Upper lobe of left lung (tissue), 4 donors: ENCODE measurements around the gene ALG1.

ENCODE experiments used
- POLR2A ChIP-seq, 4 donors: fragments of 450-650 bp; IDR thresholded peaks; one replicate each; pipeline ENCODE4 v1.5.1; 2016 to 2017; ENCODE audit warnings: antibody characterized with exemption in 4 of 4, mild to moderate bottlenecking in 2 of 4
- POLR2AphosphoS5 ChIP-seq, 2 donors: sonication (generic); formaldehyde crosslinking; IDR thresholded peaks; one replicate each; pipeline ENCODE4 v1.5.1; 2017; ENCODE audit warnings: antibody characterized with exemption in 2 of 2
- TF ChIP-seq, protein P1 (sequence below), 6 experiments: fragments of 450-650 bp in 4 of 6; fragments of 200-600 bp in 2 of 6; sonication (generic) in 2 of 6; IDR thresholded peaks; one replicate each; pipeline ENCODE4 v1.5.1; 2016 to 2019; ENCODE audit warnings: antibody characterized with exemption in 6 of 6

DNA sequence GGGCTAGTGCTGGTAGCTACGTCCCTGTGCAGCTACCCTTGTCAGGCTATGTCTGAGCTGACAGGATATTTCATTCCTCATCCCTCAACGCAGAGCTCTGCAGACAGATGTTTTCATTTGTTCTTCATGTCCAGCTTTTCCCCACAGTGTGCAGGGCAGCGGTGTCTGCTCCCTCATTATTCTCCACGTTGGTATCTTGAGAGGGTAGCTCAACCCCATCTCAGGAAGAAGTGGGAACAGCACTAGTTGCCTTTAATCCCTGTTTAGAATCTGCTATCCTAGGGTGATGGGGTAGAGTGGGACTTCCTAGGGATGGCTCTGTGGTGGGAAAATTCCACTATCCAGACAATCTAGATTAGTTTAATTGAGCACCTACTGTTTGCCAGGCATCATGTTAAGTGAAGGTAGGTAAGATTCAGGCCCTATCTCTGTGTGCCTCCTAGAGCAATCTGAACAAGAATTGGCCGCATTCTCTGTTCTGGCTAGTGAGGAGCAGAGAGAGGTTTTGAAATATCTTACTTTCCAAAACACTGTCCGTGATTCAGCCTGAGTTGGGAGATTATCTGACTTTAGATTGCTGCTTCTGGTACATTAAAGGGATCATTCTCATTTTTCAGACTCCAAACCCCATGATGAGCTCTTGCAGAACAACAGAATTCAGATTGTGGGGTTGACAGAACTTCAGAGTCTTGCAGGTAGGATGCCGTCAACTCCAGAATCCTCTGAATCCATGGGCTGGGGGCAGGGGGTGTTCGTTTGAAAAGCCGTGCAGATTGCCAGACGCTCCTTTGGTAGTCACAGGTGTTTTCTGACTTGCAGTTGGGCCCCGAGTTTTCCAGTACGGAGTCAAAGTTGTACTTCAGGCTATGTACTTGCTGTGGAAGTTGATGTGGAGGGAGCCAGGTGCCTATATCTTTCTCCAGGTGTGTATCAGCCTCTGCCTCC is 963 bp downstream of the ALG1 start:
- TF ChIP-seq POLR2A (IDR thresholded peaks at IDR 0.05): no peak
- TF ChIP-seq POLR2AphosphoS5 (IDR thresholded peaks at IDR 0.05): no peak
- TF ChIP-seq, protein P1, sequence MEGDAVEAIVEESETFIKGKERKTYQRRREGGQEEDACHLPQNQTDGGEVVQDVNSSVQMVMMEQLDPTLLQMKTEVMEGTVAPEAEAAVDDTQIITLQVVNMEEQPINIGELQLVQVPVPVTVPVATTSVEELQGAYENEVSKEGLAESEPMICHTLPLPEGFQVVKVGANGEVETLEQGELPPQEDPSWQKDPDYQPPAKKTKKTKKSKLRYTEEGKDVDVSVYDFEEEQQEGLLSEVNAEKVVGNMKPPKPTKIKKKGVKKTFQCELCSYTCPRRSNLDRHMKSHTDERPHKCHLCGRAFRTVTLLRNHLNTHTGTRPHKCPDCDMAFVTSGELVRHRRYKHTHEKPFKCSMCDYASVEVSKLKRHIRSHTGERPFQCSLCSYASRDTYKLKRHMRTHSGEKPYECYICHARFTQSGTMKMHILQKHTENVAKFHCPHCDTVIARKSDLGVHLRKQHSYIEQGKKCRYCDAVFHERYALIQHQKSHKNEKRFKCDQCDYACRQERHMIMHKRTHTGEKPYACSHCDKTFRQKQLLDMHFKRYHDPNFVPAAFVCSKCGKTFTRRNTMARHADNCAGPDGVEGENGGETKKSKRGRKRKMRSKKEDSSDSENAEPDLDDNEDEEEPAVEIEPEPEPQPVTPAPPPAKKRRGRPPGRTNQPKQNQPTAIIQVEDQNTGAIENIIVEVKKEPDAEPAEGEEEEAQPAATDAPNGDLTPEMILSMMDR (IDR thresholded peaks at IDR 0.05): no peak
